ENCODE data around the gene ATP8A1.

The ATP8A1 gene

DNA sequence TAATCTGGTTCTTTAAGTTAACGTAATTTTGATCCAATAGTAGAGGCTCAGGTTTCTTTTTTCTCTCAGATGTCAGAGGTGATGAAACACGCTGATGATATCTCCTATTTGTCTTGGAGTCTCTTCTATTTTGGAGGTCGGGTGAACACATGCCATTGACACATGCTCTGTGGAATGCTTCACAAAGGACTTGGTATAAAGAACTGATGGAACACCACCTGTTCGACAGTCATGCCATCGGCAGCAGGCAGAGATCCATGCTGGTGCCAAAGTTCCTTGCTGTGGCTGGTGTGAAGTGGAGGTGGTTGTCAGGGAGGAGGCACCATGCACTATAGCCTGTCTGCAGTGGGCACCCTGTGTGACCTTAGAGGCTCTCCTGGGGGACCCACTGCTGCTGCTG is 94.9 kb downstream of the ATP8A1 start:
- no peak for DNase-seq

GRCh38 chr4:42561031-42561430 is 95.9 kb downstream of the ATP8A1 start:
- DNase-seq: no peak

DNA sequence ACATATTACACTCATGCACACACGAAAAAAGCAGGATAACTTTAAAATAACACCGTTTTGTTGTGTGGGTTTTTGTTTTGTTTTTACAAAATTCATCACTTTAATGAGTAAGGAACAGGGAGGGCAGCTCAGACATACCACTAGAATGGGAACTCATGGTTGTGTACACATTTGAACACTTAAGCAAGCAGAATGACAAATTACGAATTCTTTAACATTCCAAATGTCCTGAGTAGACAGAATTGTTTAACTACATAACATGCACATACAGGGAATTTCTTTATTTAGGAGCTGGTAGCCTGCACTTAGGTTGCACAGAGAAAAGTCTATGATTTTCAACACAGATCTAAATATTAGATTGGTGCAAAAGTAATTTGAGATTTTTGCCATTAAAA is 96.4 kb downstream of the ATP8A1 start:
- DNase-seq: no peak

- no peak for DNase-seq
Measured at GRCh38 chr4:42558156-42558555, 98.7 kb downstream of the ATP8A1 start.

DNA sequence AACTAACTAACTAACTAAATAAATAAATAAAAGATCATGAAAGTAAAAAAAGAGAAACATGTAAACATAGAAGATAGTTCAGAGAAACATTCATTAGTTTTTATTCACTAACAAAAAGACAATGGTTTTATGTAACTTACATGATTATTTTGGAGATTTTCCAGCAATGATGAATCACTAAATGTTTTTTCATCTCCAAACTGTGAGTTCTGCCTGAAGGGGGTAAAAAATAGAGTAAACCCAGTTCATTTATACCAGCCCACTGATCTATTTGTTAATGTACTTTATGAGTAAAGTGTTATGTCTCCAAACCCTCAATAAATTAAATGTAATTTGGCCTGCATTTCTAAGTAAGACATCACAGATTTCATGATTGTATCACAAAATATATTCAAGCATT is 101.1 kb downstream of the ATP8A1 start:
- no peak for DNase-seq

DNA sequence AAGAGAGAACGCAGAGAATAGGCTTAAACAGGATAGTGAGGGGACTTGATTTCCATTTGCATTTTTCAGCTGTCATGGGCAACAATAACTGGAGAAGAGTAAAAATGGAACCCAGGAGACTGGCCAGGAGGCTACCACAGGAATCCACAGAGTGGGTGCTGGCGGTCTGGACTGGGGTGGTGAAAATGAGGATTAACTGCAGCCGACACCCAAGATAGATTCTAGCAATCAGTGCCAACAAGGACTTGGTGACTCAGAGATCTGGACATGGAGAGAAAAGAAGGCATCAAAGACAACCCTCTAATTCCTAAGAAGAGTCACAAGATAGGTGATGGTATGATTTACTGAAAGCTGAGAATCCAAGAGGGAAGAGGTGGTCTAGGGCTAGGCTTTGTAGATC is 102.8 kb downstream of the ATP8A1 start:
- DNase-seq: no peak

GRCh38 chr4:42549896-42550295 is 107.0 kb downstream of the ATP8A1 start:
- DNase-seq: no peak

GRCh38 chr4:42547805-42548204 is 109.1 kb downstream of the ATP8A1 start:
- no peak for DNase-seq

DNA sequence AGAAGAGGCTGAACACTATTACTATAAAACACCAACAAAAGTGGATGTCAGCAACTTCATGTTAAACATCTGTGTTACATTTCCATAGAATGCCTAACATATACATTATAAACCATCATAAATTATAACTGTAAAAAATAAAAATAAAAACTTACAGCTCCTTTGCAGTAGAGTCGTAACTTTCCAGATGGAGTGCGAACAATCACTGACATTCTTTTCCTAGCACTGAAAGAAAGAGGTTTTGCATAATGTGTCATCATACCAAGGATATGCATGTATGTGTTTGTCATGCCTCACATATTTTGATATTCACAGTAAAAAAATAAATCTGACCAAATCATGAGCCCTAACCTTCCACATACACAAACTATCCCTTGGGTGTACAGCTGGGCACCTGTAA is 113.1 kb downstream of the ATP8A1 start:
- no peak for DNase-seq

DNA sequence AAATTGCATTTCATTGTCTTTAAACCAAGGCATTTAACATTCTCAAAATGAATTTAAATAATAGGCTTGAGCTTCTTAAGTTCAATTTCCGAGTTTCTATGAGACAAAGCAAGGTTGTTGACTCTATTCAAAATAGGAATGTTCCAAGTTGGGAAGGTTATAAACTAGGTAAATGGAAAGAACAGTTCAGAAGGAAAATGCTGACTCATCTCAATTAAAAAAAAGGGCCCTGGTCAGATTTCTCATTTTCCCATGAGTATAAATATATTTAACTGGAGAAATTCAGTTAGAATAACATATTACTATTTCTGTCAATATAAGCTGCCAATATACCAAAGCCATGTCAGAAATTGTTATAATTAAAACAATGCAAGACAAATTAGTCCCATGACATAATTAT is 113.8 kb downstream of the ATP8A1 start:
- no peak for DNase-seq

DNA sequence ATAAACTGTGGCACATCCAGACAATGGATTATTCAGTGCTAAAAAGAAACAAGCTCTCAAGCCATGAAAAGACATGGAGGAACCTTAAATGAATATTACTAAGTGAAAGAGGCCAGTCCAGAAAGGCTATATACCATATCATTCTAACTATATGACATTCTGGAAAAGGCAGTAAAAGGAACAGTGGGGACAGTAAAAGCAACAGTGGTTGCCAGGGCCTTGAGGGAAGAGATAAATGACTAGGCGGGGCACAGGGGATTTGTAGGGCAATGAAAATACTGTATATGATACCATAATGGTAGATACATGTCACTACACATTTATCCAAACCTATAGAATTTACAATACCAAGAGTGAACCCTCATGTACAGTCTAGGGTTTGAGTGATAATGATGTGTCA is 115.3 kb downstream of the ATP8A1 start:
- peak; percentile 15 for DNase-seq

DNA sequence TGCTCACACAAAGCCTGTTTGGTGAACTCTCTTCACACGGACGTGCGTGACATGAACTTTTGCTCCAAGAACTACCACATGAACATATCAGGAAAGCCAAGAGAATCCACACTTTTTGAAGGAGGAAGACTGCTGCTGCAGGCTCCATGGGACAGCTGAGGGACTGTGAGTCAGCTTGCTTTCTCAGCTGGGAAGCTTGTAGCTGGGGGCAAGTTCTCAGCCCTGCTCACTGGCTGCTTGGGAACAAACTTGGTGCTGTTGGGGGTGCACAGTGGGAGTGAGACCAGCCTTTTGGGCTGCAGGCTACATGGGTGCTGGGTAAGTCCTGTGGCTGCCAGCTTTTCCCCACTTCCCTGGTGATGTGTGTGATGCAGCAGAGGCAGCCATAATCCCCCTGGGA is 123.9 kb downstream of the ATP8A1 start:
- no peak for DNase-seq

- DNase-seq: peak; percentile 58
Measured at GRCh38 chr4:42531341-42532030, 125.4 kb downstream of the ATP8A1 start.

DNA sequence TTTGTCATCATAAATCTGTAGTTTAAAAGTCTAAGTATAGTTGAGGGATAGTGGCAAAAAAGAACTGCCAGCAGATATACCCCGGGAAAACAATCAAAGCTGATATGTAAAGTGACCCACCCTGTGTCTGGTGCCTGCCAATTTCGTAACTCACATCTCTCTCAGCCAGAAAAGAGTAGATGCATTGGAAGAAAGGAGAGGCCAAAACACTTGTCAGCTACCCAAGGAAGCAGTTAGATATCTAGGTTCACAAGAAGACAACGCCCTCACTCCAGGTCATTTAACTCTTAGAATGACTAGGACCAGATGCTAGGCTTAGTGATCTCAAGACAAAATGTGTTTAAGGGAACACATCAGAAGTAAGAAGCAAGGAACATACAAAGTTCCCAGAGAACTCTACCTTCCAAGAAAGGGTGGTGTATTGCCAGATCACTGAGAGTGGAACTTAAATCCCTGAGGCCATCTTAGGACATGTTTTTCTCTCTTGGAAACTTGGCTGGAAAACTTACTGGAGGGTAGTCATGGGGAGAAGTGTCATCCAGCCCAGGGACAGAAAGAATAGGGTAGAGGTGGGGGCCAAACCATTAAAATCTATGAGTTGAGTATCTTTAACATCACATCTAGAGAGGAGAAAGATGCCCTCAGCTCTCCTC is 133.7 kb downstream of the ATP8A1 start:
- no peak for DNase-seq

- peak; percentile 84 for DNase-seq
Measured at GRCh38 chr4:42519803-42520417, 137.0 kb downstream of the ATP8A1 start.

GRCh38 chr4:42515156-42515884 is 141.6 kb downstream of the ATP8A1 start:
- peak; percentile 17 for DNase-seq

DNA sequence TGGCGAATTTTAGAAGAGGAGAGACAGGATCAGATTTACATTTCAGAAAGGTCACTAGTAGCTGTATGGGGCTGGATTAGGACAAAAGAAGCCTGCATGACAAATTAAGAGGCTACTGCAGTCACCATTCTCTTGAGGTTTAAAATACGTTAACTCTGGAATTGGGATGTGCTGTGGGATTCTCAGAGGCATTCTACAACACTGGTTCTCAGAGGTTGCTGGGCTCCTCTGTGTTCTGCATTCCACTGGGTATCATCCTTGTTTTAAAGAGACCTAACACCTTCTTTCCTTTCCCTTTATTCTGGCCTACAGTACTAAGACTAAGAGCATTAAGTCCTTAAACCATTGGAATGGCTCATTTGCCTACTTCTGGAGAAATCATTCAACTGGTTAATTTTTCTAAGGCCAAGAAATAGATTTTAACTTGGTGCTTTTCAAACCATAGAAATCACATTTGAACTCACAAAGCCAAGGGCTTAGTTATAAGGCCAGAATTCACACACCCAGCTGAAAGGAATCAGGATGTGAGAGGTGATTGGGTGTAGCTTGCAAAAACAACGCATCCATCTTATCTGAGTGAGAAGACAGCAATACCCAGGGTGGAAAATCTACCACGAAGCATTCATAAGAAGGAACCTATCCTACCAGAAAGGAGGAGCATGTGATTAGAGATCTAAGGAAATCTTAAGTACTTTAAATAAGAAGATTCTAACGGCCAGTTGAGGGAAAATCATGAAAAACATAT is 143.0 kb downstream of the ATP8A1 start:
- DNase-seq: no peak

GRCh38 chr4:42512226-42512625 is 144.7 kb downstream of the ATP8A1 start:
- DNase-seq: no peak

- no peak for DNase-seq
Measured at GRCh38 chr4:42510225-42510624, 146.7 kb downstream of the ATP8A1 start.

- no peak for DNase-seq
Measured at GRCh38 chr4:42501624-42502401, 155.1 kb downstream of the ATP8A1 start.

- no peak for DNase-seq
Measured at GRCh38 chr4:42498040-42498439, 158.9 kb downstream of the ATP8A1 start.

All from OCI-M1 (cell line).